Right ventricle myocardium superior (tissue), 1 donor: Measurements from ENCODE around the gene GFRA4. TPM values are rescaled to one million over a fixed set of nuclear protein-coding genes. Genes with fewer than 3 reads are reported as not detected.
"Not testable (repeated sequence)": the region's sequence is repeated elsewhere in the genome, so short reads cannot be mapped to it uniquely, and the experiment has no call there.

Experiments
- ATAC-seq: fragments of 200-7000 bp; cut with Tn5 transposase; one replicate; pipeline ENCODE4 v1.9.1; 2020; ENCODE audit warnings: mild to moderate bottlenecking; ENCODE audit not compliant: poor library complexity
- DNase-seq: peaks from one replicate; pipeline ENCODE4 v3.0.0-alpha.2; 2020
- intact Hi-C: fragments of 100-400 bp; cut with DNase I; formaldehyde crosslinking; loops from one replicate; pipeline ENCODE4 v1.11.2; 2022
- total RNA-seq: library from RNA; stranded (reverse); fragmentation: NEBNext Ultra II Directional; extraction: Animal tissue kit (Norgen Biotek cat#: 25700); gene quantifications from one replicate; pipeline ENCODE4 v1.2.1, GENCODE V29; 2021
- donor health status: DM: no; HTN: yes; CAD: no; lungs with severe emphysema.

The GFRA4 gene
- total RNA-seq, 1 donor from 2014 or later: not detected

- ATAC-seq (no peak), DNase-seq (no peak)
- intact Hi-C loops: no loop called here
Observed at GRCh38 chr20:3646067-3646440, 17.1 kb downstream of the GFRA4 start.

- no peak for DNase-seq
- no peak for ATAC-seq
- intact Hi-C loops: no loop called here
Observed at GRCh38 chr20:3645309-3646066, 17.7 kb downstream of the GFRA4 start.

- no peak for ATAC-seq
- intact Hi-C loops: no loop called here
- no peak for DNase-seq
Observed at GRCh38 chr20:3640259-3640658, 22.9 kb downstream of the GFRA4 start.

- no peak for ATAC-seq
- intact Hi-C loops: no loop called here
Observed at GRCh38 chr20:3635346-3635745, 27.9 kb downstream of the GFRA4 start.

GRCh38 chr20:3633913-3634478, 29.2 kb downstream of the GFRA4 start:
- ATAC-seq (no peak), DNase-seq (no peak)
- intact Hi-C loops: no loop called here

More at GRCh38 chr20:3635346-3635745, 27.9 kb downstream of the GFRA4 start:
- no peak for DNase-seq

- DNase-seq (no peak), ATAC-seq (no peak)
- intact Hi-C loops: no loop called here
Observed at GRCh38 chr20:3632311-3633004, 30.7 kb downstream of the GFRA4 start.

- intact Hi-C loops: no loop called here
- no peak for DNase-seq
- ATAC-seq: no peak
Observed at GRCh38 chr20:3631534-3631933, 31.7 kb downstream of the GFRA4 start.

- intact Hi-C loops: no loop called here
- DNase-seq (no peak), ATAC-seq (peak; percentile 53)
Observed at GRCh38 chr20:3630429-3630828, 32.8 kb downstream of the GFRA4 start.

GRCh38 chr20:3629893-3630292, 33.3 kb downstream of the GFRA4 start:
- ATAC-seq (no peak), DNase-seq (no peak)
- intact Hi-C loops: no loop called here

GRCh38 chr20:3628502-3629314, 34.5 kb downstream of the GFRA4 start:
- intact Hi-C loops: no loop called here
- DNase-seq (no peak), ATAC-seq (no peak)

GRCh38 chr20:3627476-3627875, 35.7 kb downstream of the GFRA4 start:
- DNase-seq (no peak), ATAC-seq (no peak)
- intact Hi-C loops: no loop called here

- intact Hi-C loops: no loop called here
- ATAC-seq (no peak), DNase-seq (no peak)
Observed at GRCh38 chr20:3622406-3622805, 40.8 kb downstream of the GFRA4 start.

GRCh38 chr20:3621111-3621510, 42.1 kb downstream of the GFRA4 start:
- DNase-seq (no peak), ATAC-seq (no peak)
- intact Hi-C loops: no loop called here

GRCh38 chr20:3616250-3616649, 46.9 kb downstream of the GFRA4 start:
- ATAC-seq (peak; percentile 80), DNase-seq (peak; percentile 56)
- intact Hi-C loops: no loop called here

- ATAC-seq, intact Hi-C loops, DNase-seq: not testable (repeated sequence)
Observed at GRCh38 chr20:3615171-3615840, 47.9 kb downstream of the GFRA4 start.

GRCh38 chr20:3614466-3614865, 48.7 kb downstream of the GFRA4 start:
- intact Hi-C loops: no loop called here
- ATAC-seq: no peak

GRCh38 chr20:3613821-3614440, 49.3 kb downstream of the GFRA4 start:
- DNase-seq (no peak), ATAC-seq (no peak)
- intact Hi-C loops: no loop called here

More at GRCh38 chr20:3614466-3614865, 48.7 kb downstream of the GFRA4 start:
- DNase-seq: no peak
